Gastrocnemius medialis (tissue), 4 donors: ENCODE results near the gene TLL2. TPM values are rescaled to one million over a fixed set of nuclear protein-coding genes. Genes with fewer than 3 reads are reported as not detected.
"Not testable (repeated sequence)": the region's sequence is repeated elsewhere in the genome, so short reads cannot be mapped to it uniquely, and the experiment has no call there.

Experiments used
- ATAC-seq, 2 donors: fragments of 150-250 bp; one replicate each; pipeline ENCODE4 v1.9.1; 2016
- DNase-seq, 2 donors: peaks; one replicate each; pipeline ENCODE4 v3.0.0-alpha.2; 2019
- H3K27ac ChIP-seq, 4 donors: fragments of 200-600 bp; sonication (generic); 1 replicate in 1 of 4; 2 replicates in 3 of 4; pipeline ENCODE4 v1.5.1; 2016 to 2018; ENCODE audit warnings: mild to moderate bottlenecking in 2 of 4, moderate library complexity in 1 of 4
- H3K27me3 ChIP-seq, 3 donors: fragments of 200-600 bp; sonication (generic) in 2 of 3; 1 replicate in 1 of 3; 2 replicates in 2 of 3; pipeline versions ENCODE4 v1.5.1 to v1.6.0; 2016 to 2019; ENCODE audit warnings: mild to moderate bottlenecking in 1 of 3, moderate library complexity in 1 of 3
- H3K36me3 ChIP-seq, 2 donors: fragments of 200-600 bp; sonication (generic) in 1 of 2; one replicate each; pipeline ENCODE4 v1.5.1; 2017 to 2018
- H3K4me1 ChIP-seq, 2 donors: fragments of 200-600 bp; sonication (generic) in 1 of 2; one replicate each; pipeline ENCODE4 v1.5.1; 2016 to 2017; ENCODE audit warnings: mild to moderate bottlenecking in 2 of 2
- H3K4me3 ChIP-seq, 4 donors: fragments of 200-600 bp; sonication (generic) in 3 of 4; 1 replicate in 1 of 4; 2 replicates in 3 of 4; pipeline ENCODE4 v1.5.1; 2016 to 2019; ENCODE audit warnings: mild to moderate bottlenecking in 2 of 4
- H3K9me3 ChIP-seq, 3 donors: fragments of 200-600 bp; sonication (generic) in 2 of 3; 1 replicate in 1 of 3; 2 replicates in 2 of 3; pipeline ENCODE4 v1.5.1; 2016 to 2019
- CTCF ChIP-seq, 5 experiments: fragments of 450-650 bp in 3 of 5; fragments of 200-600 bp in 2 of 5; sonication (generic) in 2 of 5; IDR thresholded peaks in 4 of 5; conservative IDR thresholded peaks in 1 of 5; 1 replicate in 4 of 5; 2 replicates in 1 of 5; pipeline ENCODE4 v1.5.1; 2016 to 2019; ENCODE audit warnings: antibody characterized with exemption in 5 of 5, mild to moderate bottlenecking in 3 of 5, moderate library complexity in 3 of 5
- POLR2A ChIP-seq, 2 donors: fragments of 450-650 bp; IDR thresholded peaks; one replicate each; pipeline ENCODE4 v1.6.1; 2017; ENCODE audit warnings: antibody characterized with exemption in 2 of 2, mild to moderate bottlenecking in 2 of 2, moderate library complexity in 2 of 2
- in situ Hi-C, 4 donors: fragments of 200-750 bp; cut with MboI; loops; one replicate each; pipeline versions ENCODE4 v1.15.0 to v1.8.0; 2017; ENCODE audit warnings: low sequenced_read_pairs in 4 of 4
- intact Hi-C: fragments of 100-400 bp; cut with DNase I; formaldehyde crosslinking; loops from one replicate; pipeline ENCODE4 v1.15.1; 2023; ENCODE audit warnings: low total_unique reads
- total RNA-seq, 4 donors: library from RNA; depleted of rRNA; stranded (reverse); fragments of >200 nt; gene quantifications; one replicate each; pipeline versions ENCODE4 v1.1.0 to v1.2.3, GENCODE V29; 2016

The TLL2 gene
- total RNA-seq, 4 donors from 2014 or later, result 0.10 to 1.0 (median 0.44) TPM; not detected in 1

DNA sequence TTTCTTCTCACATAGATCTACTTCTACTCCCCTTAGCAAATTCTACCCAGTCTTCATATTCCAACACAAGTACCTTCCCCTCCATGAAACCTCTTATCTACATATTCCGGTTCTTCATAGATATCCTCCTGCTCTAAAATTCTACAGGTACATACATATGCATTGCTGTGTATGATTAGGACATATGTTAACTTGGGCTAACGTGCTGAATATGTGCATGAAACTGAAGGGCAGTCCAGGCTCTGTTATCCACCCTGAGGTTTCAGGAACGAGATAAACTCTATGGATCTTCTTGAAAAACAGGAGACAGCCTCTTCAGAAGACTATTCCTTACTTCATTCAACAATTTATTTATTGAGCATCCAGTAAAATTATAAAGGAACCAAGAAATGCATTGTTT, 41.6 kb upstream of the TLL2 start:
- intact Hi-C loops, result no loop called here
- no peaks in the 10 kb centered on the region for H3K4me1 ChIP-seq
- no peak for ATAC-seq
- H3K27me3 ChIP-seq, result no peaks in the 10 kb centered on the region
- no peak overlapping the region for H3K27ac ChIP-seq
- TF ChIP-seq POLR2A (IDR thresholded peaks at IDR 0.05) (no peak), CTCF (IDR thresholded peaks at IDR 0.05 in 4 of 5, conservative IDR thresholded peaks at IDR 0.05 in 1 of 5) (no peak)
- no peak for DNase-seq
- in situ Hi-C loops, result no loop called here
- no peaks in the 10 kb centered on the region for H3K9me3 ChIP-seq
- no peak overlapping the region for H3K4me3 ChIP-seq
- H3K36me3 ChIP-seq, result peaks cover 0 to 55% of the 10 kb centered on the region in 2 donors

- TF ChIP-seq CTCF (IDR thresholded peaks at IDR 0.05 in 4 of 5, conservative IDR thresholded peaks at IDR 0.05 in 1 of 5), result no peak
- no peak for TF ChIP-seq POLR2A (IDR thresholded peaks at IDR 0.05)
- in situ Hi-C loops, result no loop called here
- Histone ChIP-seq H3K4me3 (no peak overlapping the region), H3K36me3 (peaks cover 0 to 51% of the 10 kb centered on the region in 2 donors), H3K9me3 (no peaks in the 10 kb centered on the region), H3K27me3 (no peaks in the 10 kb centered on the region), H3K27ac (no peak overlapping the region), H3K4me1 (peaks cover 3 to 20% of the 10 kb centered on the region in 2 donors)
- DNase-seq (peak in 1 of 2 donors; percentile 23), ATAC-seq (no peak)
- intact Hi-C loops, result no loop called here
These were observed 34.9 kb upstream of the TLL2 start for GRCh38 chr10:96548589-96548988.

DNA sequence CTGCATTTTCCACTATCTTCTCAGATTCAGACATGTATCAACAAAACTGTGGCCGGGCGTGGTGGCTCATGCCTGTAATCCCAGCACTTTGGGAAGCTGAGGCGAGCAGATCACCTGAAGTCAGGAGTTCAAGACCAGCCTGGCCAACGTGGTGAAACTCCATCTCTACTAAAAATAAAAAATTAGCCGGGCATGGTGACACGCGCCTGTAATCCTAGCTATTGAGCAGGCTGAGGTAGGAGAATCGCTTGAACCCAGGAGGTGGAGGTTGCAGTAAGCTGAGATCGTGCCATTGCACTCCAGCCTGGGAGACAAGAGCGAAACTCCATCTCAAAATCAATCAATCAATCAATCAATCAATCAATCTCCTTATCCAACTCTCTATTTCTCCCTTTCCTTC, 31.8 kb upstream of the TLL2 start:
- in situ Hi-C loops, H3K27ac ChIP-seq, DNase-seq, H3K9me3 ChIP-seq, intact Hi-C loops, ATAC-seq, H3K27me3 ChIP-seq, H3K4me3 ChIP-seq: not testable (repeated sequence)
- Histone ChIP-seq H3K36me3 (peaks cover 0 to 36% of the 10 kb centered on the region in 2 donors), H3K4me1 (peaks cover 3 to 20% of the 10 kb centered on the region in 2 donors)

DNA sequence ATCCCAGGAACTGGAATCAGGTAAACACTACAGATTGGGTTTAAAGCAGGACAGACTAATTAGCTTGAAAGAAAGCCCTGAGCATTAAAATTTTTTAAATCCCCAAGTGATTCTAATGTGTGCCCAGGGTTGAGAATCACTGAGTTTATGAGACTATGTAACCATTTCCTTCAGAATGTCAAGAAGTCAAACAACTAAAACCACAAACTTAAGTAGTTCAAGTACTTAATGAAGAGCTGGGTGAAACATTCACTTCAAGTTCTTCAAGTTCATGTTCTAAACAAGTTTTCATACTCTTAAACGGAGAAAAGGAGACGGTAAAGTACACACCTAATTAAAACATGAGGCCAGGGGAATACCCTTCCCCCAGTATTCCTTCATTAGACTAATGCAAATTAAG, 28.2 kb upstream of the TLL2 start:
- TF ChIP-seq CTCF (IDR thresholded peaks at IDR 0.05 in 4 of 5, conservative IDR thresholded peaks at IDR 0.05 in 1 of 5) (no peak), POLR2A (IDR thresholded peaks at IDR 0.05) (no peak)
- ATAC-seq (no peak), DNase-seq (no peak)
- in situ Hi-C loops, result no loop called here
- Histone ChIP-seq H3K36me3 (peaks cover 0 to 44% of the 10 kb centered on the region in 2 donors), H3K27ac (no peak overlapping the region), H3K4me3 (no peak overlapping the region), H3K4me1 (peaks cover 3 to 14% of the 10 kb centered on the region in 2 donors), H3K9me3 (no peaks in the 10 kb centered on the region), H3K27me3 (no peaks in the 10 kb centered on the region)
- intact Hi-C loops, result no loop called here

DNA sequence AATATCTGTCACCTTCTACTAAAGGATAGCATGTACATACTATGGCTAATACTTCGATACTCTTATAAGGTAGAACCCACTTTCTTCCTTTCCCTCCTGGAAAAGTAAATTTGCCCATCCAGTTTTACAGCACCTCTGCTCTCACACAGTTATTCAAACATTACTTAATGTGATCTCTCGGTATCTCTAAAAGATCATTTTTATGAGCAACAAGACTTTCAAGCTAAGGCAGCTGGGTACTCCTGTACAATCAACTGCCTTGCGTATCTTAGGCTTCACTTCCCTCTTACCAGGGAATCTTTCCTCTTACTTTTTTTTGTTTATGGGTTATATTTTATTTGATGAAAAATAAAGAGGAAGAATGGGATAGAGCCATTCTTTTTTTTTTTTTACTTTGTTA, 26.5 kb upstream of the TLL2 start:
- DNase-seq, result no peak
- H3K27ac ChIP-seq, result no peak overlapping the region
- H3K4me1 ChIP-seq, result peaks cover 3% of the 10 kb centered on the region in 2 donors
- no peaks in the 10 kb centered on the region for H3K27me3 ChIP-seq
- H3K36me3 ChIP-seq, result peaks cover 0 to 42% of the 10 kb centered on the region in 2 donors
- in situ Hi-C loops, result no loop called here
- intact Hi-C loops, result no loop called here
- no peaks in the 10 kb centered on the region for H3K9me3 ChIP-seq
- no peak for ATAC-seq
- H3K4me3 ChIP-seq, result no peak overlapping the region
- TF ChIP-seq POLR2A (IDR thresholded peaks at IDR 0.05) (no peak), CTCF (IDR thresholded peaks at IDR 0.05 in 4 of 5, conservative IDR thresholded peaks at IDR 0.05 in 1 of 5) (no peak)
